CD4-positive, alpha-beta T cell treated with Interleukin-15 for 1 hour (primary cell): Measurements from ENCODE around the gene CCRL2.
"Not testable (repeated sequence)": the region's sequence is repeated elsewhere in the genome, so short reads cannot be mapped to it uniquely, and the experiment has no call there.

Experiments
- DNase-seq: peaks from one replicate; pipeline ENCODE4 v3.0.0-alpha.2; 2020

The CCRL2 gene

GRCh38 chr3:46405301-46406019 is 1.6 kb upstream of the CCRL2 start:
- DNase-seq: peak; percentile 41

- DNase-seq: peak; percentile 82
These were observed 644 bp upstream of the CCRL2 start for GRCh38 chr3:46406443-46406787.

DNA sequence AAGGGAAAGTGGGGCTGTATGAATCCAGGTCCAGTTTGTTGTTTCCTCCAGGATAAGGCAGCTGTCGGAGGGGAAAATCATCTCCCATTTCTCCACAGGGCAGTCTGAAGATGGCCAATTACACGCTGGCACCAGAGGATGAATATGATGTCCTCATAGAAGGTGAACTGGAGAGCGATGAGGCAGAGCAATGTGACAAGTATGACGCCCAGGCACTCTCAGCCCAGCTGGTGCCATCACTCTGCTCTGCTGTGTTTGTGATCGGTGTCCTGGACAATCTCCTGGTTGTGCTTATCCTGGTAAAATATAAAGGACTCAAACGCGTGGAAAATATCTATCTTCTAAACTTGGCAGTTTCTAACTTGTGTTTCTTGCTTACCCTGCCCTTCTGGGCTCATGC is 911 bp downstream of the CCRL2 start:
- DNase-seq: no peak

DNA sequence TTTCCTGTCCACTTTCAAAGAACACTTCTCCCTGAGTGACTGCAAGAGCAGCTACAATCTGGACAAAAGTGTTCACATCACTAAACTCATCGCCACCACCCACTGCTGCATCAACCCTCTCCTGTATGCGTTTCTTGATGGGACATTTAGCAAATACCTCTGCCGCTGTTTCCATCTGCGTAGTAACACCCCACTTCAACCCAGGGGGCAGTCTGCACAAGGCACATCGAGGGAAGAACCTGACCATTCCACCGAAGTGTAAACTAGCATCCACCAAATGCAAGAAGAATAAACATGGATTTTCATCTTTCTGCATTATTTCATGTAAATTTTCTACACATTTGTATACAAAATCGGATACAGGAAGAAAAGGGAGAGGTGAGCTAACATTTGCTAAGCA is 1.8 kb downstream of the CCRL2 start:
- no peak for DNase-seq

- DNase-seq: no peak
These were observed 2.9 kb downstream of the CCRL2 start for GRCh38 chr3:46409739-46410489.

DNA sequence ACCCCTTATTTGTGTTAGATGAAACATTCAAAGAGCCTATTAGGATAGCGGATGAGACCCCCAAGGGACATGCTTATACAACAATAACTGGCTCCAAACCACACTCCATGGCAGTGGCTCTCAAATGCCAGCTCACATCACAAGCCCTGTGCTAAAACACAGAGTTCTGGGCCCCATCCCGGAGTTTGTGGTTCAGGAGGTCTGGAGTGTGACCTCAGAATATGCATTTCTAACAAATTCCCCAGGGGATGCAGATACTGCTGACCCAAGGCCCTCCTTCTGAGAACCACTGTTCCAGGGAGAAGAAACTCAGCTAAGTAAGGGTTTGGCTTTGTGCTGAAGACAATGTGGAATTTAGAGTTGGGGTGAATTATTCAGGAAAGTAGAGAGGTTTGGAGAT is 3.6 kb downstream of the CCRL2 start:
- no peak for DNase-seq

DNA sequence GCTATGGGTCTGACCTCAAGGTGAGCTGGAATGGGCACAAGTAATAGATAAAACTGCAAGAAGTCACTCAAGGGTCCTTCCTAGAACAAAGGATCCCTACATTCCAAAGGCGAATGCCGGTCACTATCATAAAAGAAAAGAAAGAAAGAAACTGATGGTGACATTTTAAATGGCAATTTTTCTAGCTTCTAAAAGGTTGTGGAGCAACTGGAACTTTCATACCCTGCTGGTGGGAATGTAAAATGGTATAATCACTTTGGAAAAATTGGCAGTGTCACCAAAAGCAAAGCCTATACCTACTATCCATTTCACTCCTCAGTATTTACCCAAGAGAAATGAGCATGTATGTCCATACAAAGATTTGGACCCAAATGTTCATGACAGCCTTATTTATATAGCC is 4.2 kb downstream of the CCRL2 start:
- DNase-seq: no peak

- DNase-seq: no peak
These were observed 5.8 kb downstream of the CCRL2 start for GRCh38 chr3:46412786-46413298.

GRCh38 chr3:46413951-46414350 is 6.9 kb downstream of the CCRL2 start:
- no peak for DNase-seq

- no peak for DNase-seq
These were observed 7.7 kb downstream of the CCRL2 start for GRCh38 chr3:46414739-46415138.

GRCh38 chr3:46416125-46416810 is 9.2 kb downstream of the CCRL2 start:
- DNase-seq: no peak

- DNase-seq: no peak
These were observed 9.9 kb downstream of the CCRL2 start for GRCh38 chr3:46416811-46417510.

DNA sequence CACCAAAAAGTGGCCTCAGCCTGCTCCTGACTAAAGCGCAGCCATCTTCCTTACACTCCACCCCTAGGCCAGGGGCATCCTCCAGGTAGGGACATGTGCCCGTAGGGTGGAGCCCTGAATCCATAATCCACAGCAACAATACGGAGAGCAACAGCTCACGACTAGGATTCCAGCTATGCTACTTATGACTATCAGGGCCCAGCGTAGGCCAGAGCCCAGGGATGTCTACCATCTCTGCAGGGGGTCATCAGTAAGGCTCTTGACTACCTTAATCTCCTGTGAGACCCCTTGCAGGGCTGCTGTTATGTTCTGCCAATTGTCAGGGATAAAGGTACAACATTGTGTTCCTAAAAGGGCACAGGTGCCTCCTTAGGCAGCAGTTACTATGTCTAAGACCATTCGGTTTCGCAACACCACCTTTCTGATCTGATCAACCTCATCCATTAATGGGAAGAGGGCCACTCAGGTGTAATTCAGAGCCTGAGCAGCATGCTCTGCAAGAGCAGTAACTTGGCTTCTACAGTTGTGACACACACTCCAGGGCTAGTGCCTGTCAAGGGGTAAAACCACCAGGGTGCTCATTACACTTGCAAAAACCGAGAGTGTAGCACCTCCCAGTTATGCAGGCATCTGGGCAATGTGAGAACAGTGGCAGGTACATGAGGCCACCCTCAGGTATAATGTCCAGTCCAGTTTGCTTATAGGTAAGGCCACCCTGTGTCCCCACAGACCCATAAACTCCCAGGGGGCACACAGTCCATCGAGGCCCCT is 11.0 kb downstream of the CCRL2 start:
- DNase-seq: no peak

DNA sequence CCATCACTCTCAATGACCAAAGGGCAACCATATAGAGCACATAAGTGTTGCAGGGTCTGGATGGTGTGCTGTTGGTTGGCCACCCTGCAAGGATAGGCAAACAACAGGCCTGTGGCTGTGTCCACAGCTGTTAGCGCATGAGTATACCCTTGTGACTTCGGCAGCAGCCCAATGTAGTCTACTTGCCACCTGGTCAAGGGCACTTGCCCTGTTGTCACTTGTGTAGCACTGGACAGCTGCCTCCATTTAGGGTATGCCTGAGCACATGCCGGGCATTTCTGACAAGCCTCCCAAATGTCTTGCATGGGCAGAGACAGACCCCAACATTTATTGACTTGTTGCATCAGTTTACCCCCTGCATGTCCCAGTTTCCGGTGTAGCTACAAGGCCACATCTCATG is 12.8 kb downstream of the CCRL2 start:
- DNase-seq: no peak

- DNase-seq: no peak
These were observed 13.9 kb downstream of the CCRL2 start for GRCh38 chr3:46420931-46421330.

DNA sequence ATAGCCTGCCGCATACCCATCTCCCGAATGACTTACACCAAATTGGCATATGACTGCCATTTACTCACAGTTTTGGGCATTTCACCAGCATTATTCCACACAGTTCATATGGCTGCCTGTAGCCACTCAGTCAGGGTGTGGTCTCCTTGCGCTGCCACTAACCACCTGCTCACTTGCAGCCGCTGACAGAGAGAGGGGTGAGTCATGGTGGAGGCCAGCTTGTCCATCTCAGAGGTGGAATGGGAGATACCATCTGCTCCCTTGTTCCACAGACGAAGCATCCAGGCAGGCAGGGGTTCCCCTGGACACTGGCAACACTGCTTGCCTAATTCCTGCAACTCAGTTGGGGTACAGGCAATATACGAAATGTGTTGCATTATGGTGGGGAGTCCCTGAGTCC is 15.6 kb downstream of the CCRL2 start:
- no peak for DNase-seq

DNA sequence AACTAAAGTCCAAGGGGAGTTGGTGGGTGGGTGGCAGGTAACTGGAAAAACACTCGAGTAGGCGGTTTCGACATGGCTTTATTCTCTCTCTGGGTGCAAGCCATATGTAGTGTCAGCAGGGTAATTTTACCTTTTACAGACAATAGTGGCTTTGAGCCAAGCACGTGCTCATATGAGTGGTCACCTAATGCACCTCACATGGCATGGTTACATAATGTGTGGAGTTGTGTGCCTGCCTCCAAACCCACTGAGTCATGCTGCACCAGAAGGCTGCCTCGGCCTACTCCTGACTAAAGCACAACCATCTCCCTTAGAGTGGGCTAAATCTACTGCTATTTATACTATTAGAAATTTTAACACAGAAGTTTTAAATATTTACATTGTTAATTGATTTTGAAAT is 16.5 kb downstream of the CCRL2 start:
- no peak for DNase-seq

DNA sequence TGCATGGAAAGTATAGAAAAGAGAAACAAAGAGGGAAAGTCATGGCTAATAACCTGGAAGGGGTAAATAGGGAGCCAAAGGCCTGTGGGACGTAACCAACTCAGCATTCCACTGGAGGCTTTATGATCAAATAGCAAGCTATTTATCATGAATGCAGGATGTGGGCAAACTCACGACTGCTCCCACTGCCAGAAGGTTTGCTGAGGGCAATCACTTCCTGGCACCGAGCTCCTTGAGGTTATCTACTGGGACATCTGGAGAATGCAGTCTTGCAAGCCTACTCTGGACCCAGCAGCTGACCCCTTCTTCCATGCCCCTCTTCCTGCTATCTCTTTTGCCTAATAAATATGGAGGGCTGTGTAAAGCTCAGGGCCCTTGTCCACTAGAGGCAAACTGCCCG is 19.4 kb downstream of the CCRL2 start:
- not testable (repeated sequence) for DNase-seq

- DNase-seq: not testable (repeated sequence)
These were observed 20.3 kb downstream of the CCRL2 start for GRCh38 chr3:46427404-46427803.

GRCh38 chr3:46427916-46428833 is 21.1 kb downstream of the CCRL2 start:
- no peak for DNase-seq

GRCh38 chr3:46429250-46429649 is 22.2 kb downstream of the CCRL2 start:
- DNase-seq: no peak
